ENCODE results near the gene MMADHC. TPM values are rescaled to one million over a fixed set of nuclear protein-coding genes. Genes with fewer than 3 reads are reported as not detected.

The MMADHC gene
- total and polyA plus RNA-seq, 2 of the 13 experiments (the other 11 are each of a cell fraction or from before 2014, with no cell fraction given): 90.2 to 210 TPM

DNA sequence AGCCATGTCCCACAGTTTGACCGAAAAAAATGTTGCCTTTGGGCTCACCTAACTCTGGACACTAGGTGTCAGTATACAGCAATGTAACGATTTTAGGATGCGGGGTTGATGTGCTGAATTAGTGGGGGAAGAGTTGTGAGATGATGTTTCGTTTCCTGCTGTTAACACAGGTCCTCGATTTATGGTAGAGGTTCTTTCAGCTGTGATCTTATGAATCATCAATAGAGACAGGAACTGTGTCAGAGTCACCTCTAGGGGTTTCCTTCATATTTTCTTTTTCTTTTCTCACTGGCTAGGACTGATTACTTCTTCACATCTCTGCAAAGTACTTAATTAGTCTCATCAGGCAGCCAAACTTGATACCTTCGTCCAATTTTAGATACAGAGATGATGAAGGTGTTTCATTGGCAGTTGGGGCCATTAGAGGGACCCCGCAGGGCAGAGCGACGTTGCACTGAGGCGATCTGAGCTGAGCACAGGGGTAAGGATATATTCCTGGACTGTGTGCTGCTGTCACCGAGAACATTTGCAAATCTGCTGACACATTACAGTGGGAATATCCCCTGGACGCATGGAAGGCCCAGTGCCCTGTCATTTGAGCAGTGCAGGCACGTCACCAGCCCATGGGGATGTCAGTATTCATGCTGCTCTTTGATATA, 10.2 kb upstream of the MMADHC start (continued):
- TF ChIP-seq ZNF570 (CRISPR knock-in tag; IDR thresholded peaks at IDR 0.05; ENCODE audit: borderline replicate concordance): no peak
- TF ChIP-seq, protein P1, sequence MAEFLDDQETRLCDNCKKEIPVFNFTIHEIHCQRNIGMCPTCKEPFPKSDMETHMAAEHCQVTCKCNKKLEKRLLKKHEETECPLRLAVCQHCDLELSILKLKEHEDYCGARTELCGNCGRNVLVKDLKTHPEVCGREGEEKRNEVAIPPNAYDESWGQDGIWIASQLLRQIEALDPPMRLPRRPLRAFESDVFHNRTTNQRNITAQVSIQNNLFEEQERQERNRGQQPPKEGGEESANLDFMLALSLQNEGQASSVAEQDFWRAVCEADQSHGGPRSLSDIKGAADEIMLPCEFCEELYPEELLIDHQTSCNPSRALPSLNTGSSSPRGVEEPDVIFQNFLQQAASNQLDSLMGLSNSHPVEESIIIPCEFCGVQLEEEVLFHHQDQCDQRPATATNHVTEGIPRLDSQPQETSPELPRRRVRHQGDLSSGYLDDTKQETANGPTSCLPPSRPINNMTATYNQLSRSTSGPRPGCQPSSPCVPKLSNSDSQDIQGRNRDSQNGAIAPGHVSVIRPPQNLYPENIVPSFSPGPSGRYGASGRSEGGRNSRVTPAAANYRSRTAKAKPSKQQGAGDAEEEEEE (CRISPR knock-in tag; IDR thresholded peaks at IDR 0.05; ENCODE audit: borderline replicate concordance): no peak
- TF ChIP-seq PRMT3 (CRISPR knock-in tag; IDR thresholded peaks at IDR 0.05; ENCODE audit: borderline replicate concordance, low read depth): no peak
- no peak for TF ChIP-seq MTF2 (CRISPR knock-in tag; IDR thresholded peaks at IDR 0.05; ENCODE audit: borderline replicate concordance)
- TF ChIP-seq, protein P2, sequence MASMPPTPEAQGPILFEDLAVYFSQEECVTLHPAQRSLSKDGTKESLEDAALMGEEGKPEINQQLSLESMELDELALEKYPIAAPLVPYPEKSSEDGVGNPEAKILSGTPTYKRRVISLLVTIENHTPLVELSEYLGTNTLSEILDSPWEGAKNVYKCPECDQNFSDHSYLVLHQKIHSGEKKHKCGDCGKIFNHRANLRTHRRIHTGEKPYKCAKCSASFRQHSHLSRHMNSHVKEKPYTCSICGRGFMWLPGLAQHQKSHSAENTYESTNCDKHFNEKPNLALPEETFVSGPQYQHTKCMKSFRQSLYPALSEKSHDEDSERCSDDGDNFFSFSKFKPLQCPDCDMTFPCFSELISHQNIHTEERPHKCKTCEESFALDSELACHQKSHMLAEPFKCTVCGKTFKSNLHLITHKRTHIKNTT (CRISPR knock-in tag; IDR thresholded peaks at IDR 0.05): no peak
- no peak for TF ChIP-seq FOXK2 (IDR thresholded peaks at IDR 0.05)
- no peak for TF ChIP-seq ELF4 (CRISPR knock-in tag; IDR thresholded peaks at IDR 0.05; ENCODE audit: borderline replicate concordance)
- TF ChIP-seq, protein P3, sequence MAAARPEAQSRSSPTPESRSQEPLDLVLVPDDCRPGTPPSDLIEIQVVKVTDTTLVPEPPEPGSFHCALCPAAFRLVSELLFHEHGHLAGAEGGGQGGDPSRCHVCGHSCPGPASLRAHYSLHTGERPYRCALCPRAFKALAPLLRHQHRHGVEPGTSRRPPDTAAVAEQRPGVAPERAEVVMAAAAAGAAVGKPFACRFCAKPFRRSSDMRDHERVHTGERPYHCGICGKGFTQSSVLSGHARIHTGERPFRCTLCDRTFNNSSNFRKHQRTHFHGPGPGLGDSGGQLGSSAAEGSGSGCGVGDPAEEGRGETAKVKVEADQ (CRISPR knock-in tag; IDR thresholded peaks at IDR 0.05; ENCODE audit: borderline replicate concordance): no peak
- no peak for TF ChIP-seq PCBP1 (IDR thresholded peaks at IDR 0.05; ENCODE audit: borderline replicate concordance, low read depth, low read length)

Data from HepG2 (cell line).